UCSD-AML1 (cell line): Measurements from ENCODE around the gene PTCHD1.

ENCODE experiments used
- DNase-seq: peaks from one replicate; lab custom pipeline; 2025; ENCODE audit not compliant: unreplicated experiment; lab: John Stamatoyannopoulos, UW

Gene PTCHD1

DNA sequence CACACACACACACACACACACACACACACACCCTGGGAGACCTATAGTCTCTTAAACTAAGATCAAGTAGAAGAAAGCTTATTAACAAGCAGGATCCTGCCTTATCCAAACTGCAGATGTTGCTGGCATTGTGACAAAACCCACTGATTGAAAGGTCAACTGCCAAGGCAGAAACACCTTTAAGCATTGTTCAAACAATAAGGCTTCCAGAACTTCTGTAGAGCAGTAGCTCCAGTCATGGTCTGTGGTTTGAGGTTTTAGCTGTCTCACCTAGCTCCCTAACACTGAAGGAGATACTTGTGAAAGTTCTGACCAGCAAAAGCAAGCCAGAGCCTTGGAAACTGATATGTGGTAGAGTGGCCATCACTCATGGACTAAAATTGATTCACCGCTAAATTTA lies 59.8 kb downstream of the PTCHD1 start:
- no peak for DNase-seq

DNA sequence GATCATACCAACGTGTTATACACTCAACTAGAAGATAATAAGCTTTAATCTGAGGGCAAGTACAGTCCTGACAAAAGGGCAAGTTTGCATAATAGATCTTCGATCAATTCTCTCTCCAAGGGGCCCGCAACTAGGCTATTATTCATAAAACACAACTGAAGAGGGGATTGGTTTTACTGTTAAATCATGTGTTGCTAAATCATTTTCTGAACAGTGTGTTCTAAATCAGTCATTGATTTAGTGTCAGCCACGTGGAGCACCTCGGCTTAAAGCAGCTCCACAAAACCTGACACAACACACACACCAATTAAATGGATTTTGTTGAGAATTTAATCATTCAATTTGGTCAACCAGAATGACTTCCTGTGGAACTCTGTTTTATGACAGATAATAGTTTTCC lies 61.6 kb downstream of the PTCHD1 start:
- DNase-seq: no peak

GRCh38 chrX:23398570-23398969 lies 63.9 kb downstream of the PTCHD1 start:
- DNase-seq: no peak

GRCh38 chrX:23403849-23404248 lies 69.2 kb downstream of the PTCHD1 start:
- no peak for DNase-seq

GRCh38 chrX:23422912-23423311 lies 88.3 kb downstream of the PTCHD1 start:
- DNase-seq: no peak

- DNase-seq: no peak
These were observed 99.8 kb downstream of the PTCHD1 start for GRCh38 chrX:23434356-23434884.

DNA sequence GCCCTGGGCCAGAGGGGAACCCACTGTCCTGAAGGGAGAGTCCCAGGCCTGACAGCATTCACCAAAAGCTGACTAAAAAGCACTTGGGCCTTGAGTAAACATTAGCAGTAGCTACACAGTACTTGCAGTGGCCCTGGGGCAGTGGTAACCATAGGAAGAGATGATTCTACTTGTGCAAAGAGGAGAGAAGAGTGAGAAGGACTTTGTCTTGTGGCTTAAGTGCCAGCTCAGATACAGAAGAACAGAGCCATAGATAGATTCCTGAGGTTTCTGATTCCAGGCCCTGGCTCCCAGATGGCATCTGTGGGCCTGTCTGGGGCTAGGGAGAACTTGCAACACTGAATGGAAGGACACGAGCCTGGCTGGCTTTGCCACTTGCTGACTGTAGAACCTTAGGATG lies 100.5 kb downstream of the PTCHD1 start:
- no peak for DNase-seq

DNA sequence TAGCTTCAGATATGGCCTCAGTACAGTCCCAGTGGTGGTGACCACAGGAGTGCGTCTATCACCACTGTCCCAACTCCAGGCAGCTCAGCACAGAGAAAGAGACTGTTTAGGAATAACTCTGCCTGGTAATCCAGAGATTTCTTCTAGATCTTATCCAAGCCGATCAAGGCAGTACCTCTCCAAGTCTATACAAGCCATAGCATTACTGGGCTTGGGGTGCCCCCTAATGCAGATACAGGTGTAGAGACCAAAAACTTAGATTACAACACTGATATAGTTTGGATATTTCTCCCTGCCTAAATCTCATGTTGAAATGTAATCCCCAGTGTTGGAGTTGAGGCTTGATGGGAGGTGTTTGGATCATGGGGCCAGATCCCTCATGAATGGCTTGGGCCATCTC lies 100.9 kb downstream of the PTCHD1 start:
- DNase-seq: no peak

DNA sequence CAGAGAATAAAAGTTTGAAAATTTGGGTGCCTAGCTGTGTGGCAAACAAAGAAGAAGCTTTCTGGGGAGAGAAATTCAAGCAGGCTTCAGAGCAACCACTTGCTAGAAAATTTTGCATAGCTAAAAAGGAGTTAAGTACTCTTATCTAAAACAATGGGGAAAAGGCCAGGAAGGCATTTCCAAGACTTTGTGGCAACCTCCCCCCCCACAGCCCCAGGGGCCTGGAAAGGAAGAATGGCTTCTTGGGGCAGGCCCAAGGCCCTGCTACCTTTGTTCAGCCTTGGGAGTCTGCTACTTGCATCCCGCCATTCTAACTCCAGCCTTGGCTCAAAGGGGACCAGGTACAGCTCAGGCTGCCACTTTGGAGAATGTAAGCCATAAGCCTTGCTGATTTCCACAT lies 102.2 kb downstream of the PTCHD1 start:
- no peak for DNase-seq

DNA sequence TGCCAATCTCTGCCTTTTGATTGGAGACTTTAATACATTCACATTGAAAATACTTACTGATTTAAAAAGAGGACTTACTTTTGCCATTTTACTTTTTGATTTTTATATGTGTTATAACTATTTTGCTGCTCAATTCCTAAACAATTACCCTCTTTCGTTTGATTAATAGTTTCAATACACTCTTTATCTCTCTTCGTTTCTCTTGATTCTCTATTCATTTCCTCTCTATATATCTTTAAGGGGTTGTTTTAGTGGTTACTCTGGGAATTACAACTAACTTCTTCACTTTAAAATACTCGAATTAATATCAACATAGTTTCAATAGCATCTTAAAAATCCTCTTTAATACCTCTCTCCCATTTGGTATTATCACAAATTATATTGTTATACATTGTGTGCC lies 116.6 kb downstream of the PTCHD1 start:
- no peak for DNase-seq
